Neural cell (in vitro differentiated cells): ENCODE data around the gene RPRD1A. TPM values are rescaled to one million over a fixed set of nuclear protein-coding genes. Genes with fewer than 3 reads are reported as not detected.
"Not testable (repeated sequence)": the region's sequence is repeated elsewhere in the genome, so short reads cannot be mapped to it uniquely, and the experiment has no call there.

Experiments
- H2AFZ ChIP-seq: fragments of 200-600, 300-800 bp; sonication (generic), shearing (Covaris generic); 2 replicates; pipeline ENCODE4 v1.6.0; 2014; ENCODE audit warnings: low read depth, mild to moderate bottlenecking, antibody characterized with exemption, low read length, moderate library complexity
- H3F3A ChIP-seq: fragments of 200-600 bp; shearing (Covaris generic); 2 replicates; pipeline ENCODE4 v1.6.1; 2016; ENCODE audit warnings: mild to moderate bottlenecking, moderate library complexity, mixed read lengths, antibody characterized with exemption, low read length; ENCODE audit not compliant: insufficient read depth, poor library complexity, severe bottlenecking
- H3K27ac ChIP-seq: fragments of 200-600, 300-800 bp; sonication (generic), shearing (Covaris generic); 2 replicates; pipeline ENCODE4 v1.5.1; 2014; ENCODE audit warnings: mild to moderate bottlenecking, low read length, moderate library complexity
- H3K27me3 ChIP-seq: fragments of 300-800, 200-600 bp; sonication (generic), shearing (Covaris generic); 2 replicates; pipeline ENCODE4 v1.6.0; 2014; ENCODE audit warnings: mild to moderate bottlenecking, low read depth, low read length, moderate library complexity; ENCODE audit not compliant: insufficient read depth
- H3K36me3 ChIP-seq: fragments of 300-800, 200-600 bp; sonication (generic), shearing (Covaris generic); 2 replicates; pipeline ENCODE4 v1.5.1; 2014; ENCODE audit warnings: mild to moderate bottlenecking, antibody characterized with exemption, low read length, moderate library complexity; ENCODE audit not compliant: insufficient read depth
- H3K4me2 ChIP-seq: fragments of 300-800, 200-600 bp; sonication (generic), shearing (Covaris generic); 2 replicates; pipeline ENCODE4 v1.6.0; 2014; ENCODE audit warnings: mild to moderate bottlenecking, low read length
- H3K4me3 ChIP-seq: fragments of 300-800, 200-600 bp; sonication (generic), shearing (Covaris generic); 2 replicates; pipeline ENCODE4 v1.5.1; 2014; ENCODE audit warnings: mild to moderate bottlenecking, low read length, moderate library complexity
- H3K79me2 ChIP-seq: fragments of 200-600 bp; shearing (Covaris generic); replicated peaks from 2 replicates; pipeline ENCODE4 v1.6.0; 2014; ENCODE audit warnings: mild to moderate bottlenecking, low read length, moderate library complexity; ENCODE audit not compliant: insufficient read depth
- H3K9ac ChIP-seq: fragments of 300-800, 200-600 bp; sonication (generic), shearing (Covaris generic); 2 replicates; pipeline ENCODE4 v1.6.1; 2016; ENCODE audit warnings: mild to moderate bottlenecking, low read length, mixed read lengths
- H3K9me2 ChIP-seq: fragments of 200-600 bp; shearing (Covaris generic); 2 replicates; pipeline ENCODE4 v1.6.1; 2016; ENCODE audit warnings: mild to moderate bottlenecking, low read length, mixed read lengths; ENCODE audit not compliant: insufficient read depth
- H3K9me3 ChIP-seq: fragments of 200-600, 300-800 bp; sonication (generic), shearing (Covaris generic); 2 replicates; pipeline ENCODE4 v1.6.1; 2016; ENCODE audit warnings: mild to moderate bottlenecking, mixed run types, low read length, moderate library complexity, mixed read lengths
- H4K20me1 ChIP-seq: fragments of 200-600 bp; shearing (Covaris generic); 2 replicates; pipeline ENCODE4 v1.6.1; 2016; ENCODE audit warnings: mild to moderate bottlenecking, mixed run types; ENCODE audit not compliant: insufficient read depth
- EP300 ChIP-seq: fragments of 450-650 bp; conservative IDR thresholded peaks from 2 replicates; pipeline ENCODE4 v1.6.1; 2014; ENCODE audit warnings: antibody characterized with exemption, mild to moderate bottlenecking, moderate library complexity; ENCODE audit not compliant: poor library complexity, severe bottlenecking
- EZH2 ChIP-seq: fragments of 200-600, 300-800 bp; shearing (Covaris generic), sonication (generic); IDR thresholded peaks from 2 replicates; pipeline ENCODE4 v1.6.1; 2014; ENCODE audit warnings: antibody characterized with exemption, low read length, borderline replicate concordance, mild to moderate bottlenecking; ENCODE audit not compliant: insufficient read depth, poor library complexity, severe bottlenecking
- MXI1 ChIP-seq: fragments of 450-650 bp; conservative IDR thresholded peaks from 2 replicates; pipeline ENCODE4 v1.6.1; 2014; ENCODE audit warnings: antibody characterized with exemption, mild to moderate bottlenecking; ENCODE audit not compliant: poor library complexity, severe bottlenecking
- POLR2AphosphoS5 ChIP-seq: IDR thresholded peaks from 2 replicates; pipeline ENCODE4 v1.6.1; 2012
- RAD21 ChIP-seq: fragments of 450-650 bp; conservative IDR thresholded peaks from 2 replicates; pipeline ENCODE4 v1.6.1; 2014; ENCODE audit warnings: antibody characterized with exemption, mild to moderate bottlenecking, moderate library complexity
- SMC3 ChIP-seq: fragments of 450-650 bp; conservative IDR thresholded peaks from 2 replicates; pipeline ENCODE4 v1.6.1; 2014; ENCODE audit warnings: antibody characterized with exemption, mild to moderate bottlenecking, moderate library complexity; ENCODE audit not compliant: poor library complexity
- TAF1 ChIP-seq: IDR thresholded peaks from 2 replicates; pipeline ENCODE4 v1.6.1; 2012; ENCODE audit warnings: low read depth
- polyA plus RNA-seq: library from polyadenylated mRNA; depleted of rRNA; stranded (reverse); fragments of >200 nt; gene quantifications from 2 replicates; pipeline ENCODE4 v1.2.3, GENCODE V29; 2014
- TF ChIP-seq, protein P1 (sequence below): IDR thresholded peaks from 2 replicates; pipeline ENCODE4 v1.6.1; 2012; ENCODE audit warnings: borderline replicate concordance
- TF ChIP-seq, protein P2 (sequence below): fragments of 450-650 bp; IDR thresholded peaks from 2 replicates; pipeline ENCODE4 v1.5.1; 2014; ENCODE audit warnings: antibody characterized with exemption, mild to moderate bottlenecking, moderate library complexity; ENCODE audit not compliant: poor library complexity, severe bottlenecking

Gene RPRD1A
- polyA plus RNA-seq, 1 donor from 2014 or later, result 129 TPM

DNA sequence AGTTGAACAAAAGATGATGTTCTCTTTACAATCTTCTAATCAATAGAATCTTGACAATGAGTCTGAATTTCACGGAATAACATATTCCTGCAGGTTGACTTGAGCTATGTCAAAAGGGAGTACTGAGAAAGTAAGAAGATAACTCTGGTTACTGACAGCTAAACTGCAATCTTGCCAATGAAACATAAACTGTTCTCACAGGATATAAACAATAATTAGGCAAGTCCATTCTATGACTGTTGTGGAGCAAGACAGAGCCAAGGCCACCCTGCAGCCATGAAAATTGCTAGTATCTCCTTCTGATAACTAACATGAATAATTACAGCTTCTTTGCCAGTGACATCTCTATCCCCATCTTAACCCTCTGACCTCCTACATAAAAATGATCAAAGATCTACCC is 6.3 kb upstream of the RPRD1A start:
- no peak overlapping the region for H3K9ac ChIP-seq
- no peaks in the 10 kb centered on the region for H3K9me2 ChIP-seq
- no peak overlapping the region for H2AFZ ChIP-seq
- TF ChIP-seq, protein P1, sequence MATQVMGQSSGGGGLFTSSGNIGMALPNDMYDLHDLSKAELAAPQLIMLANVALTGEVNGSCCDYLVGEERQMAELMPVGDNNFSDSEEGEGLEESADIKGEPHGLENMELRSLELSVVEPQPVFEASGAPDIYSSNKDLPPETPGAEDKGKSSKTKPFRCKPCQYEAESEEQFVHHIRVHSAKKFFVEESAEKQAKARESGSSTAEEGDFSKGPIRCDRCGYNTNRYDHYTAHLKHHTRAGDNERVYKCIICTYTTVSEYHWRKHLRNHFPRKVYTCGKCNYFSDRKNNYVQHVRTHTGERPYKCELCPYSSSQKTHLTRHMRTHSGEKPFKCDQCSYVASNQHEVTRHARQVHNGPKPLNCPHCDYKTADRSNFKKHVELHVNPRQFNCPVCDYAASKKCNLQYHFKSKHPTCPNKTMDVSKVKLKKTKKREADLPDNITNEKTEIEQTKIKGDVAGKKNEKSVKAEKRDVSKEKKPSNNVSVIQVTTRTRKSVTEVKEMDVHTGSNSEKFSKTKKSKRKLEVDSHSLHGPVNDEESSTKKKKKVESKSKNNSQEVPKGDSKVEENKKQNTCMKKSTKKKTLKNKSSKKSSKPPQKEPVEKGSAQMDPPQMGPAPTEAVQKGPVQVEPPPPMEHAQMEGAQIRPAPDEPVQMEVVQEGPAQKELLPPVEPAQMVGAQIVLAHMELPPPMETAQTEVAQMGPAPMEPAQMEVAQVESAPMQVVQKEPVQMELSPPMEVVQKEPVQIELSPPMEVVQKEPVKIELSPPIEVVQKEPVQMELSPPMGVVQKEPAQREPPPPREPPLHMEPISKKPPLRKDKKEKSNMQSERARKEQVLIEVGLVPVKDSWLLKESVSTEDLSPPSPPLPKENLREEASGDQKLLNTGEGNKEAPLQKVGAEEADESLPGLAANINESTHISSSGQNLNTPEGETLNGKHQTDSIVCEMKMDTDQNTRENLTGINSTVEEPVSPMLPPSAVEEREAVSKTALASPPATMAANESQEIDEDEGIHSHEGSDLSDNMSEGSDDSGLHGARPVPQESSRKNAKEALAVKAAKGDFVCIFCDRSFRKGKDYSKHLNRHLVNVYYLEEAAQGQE, result no peak
- TF ChIP-seq EP300, result peak; percentile 39
- no peak overlapping the region for H3K27ac ChIP-seq
- no peaks in the 10 kb centered on the region for H3F3A ChIP-seq
- no peaks in the 10 kb centered on the region for H4K20me1 ChIP-seq
- H3K79me2 ChIP-seq, result no peaks in the 10 kb centered on the region
- no peak overlapping the region for H3K4me3 ChIP-seq
- H3K36me3 ChIP-seq, result no peaks in the 10 kb centered on the region
- no peaks in the 10 kb centered on the region for H3K9me3 ChIP-seq
- no peak overlapping the region for H3K4me2 ChIP-seq
- H3K27me3 ChIP-seq, result no peaks in the 10 kb centered on the region

- not testable (repeated sequence) for H3K36me3 ChIP-seq, H3K27me3 ChIP-seq, H3F3A ChIP-seq, H3K79me2 ChIP-seq, H3K9me3 ChIP-seq, H3K9me2 ChIP-seq, H2AFZ ChIP-seq, H3K27ac ChIP-seq, H3K9ac ChIP-seq, H3K4me3 ChIP-seq, H4K20me1 ChIP-seq, H3K4me2 ChIP-seq
Observed at GRCh38 chr18:36072406-36072805, 5.0 kb upstream of the RPRD1A start.

- Histone ChIP-seq H3K4me2 (peak overlapping the region; percentile 71), H3K9me2 (no peaks in the 10 kb centered on the region), H3K27me3 (no peaks in the 10 kb centered on the region), H3F3A (no peaks in the 10 kb centered on the region), H3K79me2 (peaks cover 51% of the 10 kb centered on the region), H3K9me3 (no peaks in the 10 kb centered on the region), H4K20me1 (no peaks in the 10 kb centered on the region), H3K27ac (peak overlapping the region; percentile 95), H3K9ac (peak overlapping the region; percentile 94), H3K4me3 (peak overlapping the region; percentile 98), H2AFZ (peak overlapping the region; percentile 95), H3K36me3 (no peaks in the 10 kb centered on the region)
- TF ChIP-seq, protein P1, result no peak
- no peak for TF ChIP-seq TAF1
- TF ChIP-seq MXI1, result no peak
- no peak for TF ChIP-seq POLR2AphosphoS5
- no peak for TF ChIP-seq EZH2
- TF ChIP-seq EP300, result no peak
- TF ChIP-seq, protein P2, sequence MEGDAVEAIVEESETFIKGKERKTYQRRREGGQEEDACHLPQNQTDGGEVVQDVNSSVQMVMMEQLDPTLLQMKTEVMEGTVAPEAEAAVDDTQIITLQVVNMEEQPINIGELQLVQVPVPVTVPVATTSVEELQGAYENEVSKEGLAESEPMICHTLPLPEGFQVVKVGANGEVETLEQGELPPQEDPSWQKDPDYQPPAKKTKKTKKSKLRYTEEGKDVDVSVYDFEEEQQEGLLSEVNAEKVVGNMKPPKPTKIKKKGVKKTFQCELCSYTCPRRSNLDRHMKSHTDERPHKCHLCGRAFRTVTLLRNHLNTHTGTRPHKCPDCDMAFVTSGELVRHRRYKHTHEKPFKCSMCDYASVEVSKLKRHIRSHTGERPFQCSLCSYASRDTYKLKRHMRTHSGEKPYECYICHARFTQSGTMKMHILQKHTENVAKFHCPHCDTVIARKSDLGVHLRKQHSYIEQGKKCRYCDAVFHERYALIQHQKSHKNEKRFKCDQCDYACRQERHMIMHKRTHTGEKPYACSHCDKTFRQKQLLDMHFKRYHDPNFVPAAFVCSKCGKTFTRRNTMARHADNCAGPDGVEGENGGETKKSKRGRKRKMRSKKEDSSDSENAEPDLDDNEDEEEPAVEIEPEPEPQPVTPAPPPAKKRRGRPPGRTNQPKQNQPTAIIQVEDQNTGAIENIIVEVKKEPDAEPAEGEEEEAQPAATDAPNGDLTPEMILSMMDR, result no peak
- TF ChIP-seq RAD21, result no peak
- TF ChIP-seq SMC3, result no peak
Observed at GRCh38 chr18:36066686-36067054, 689 bp downstream of the RPRD1A start.
